ENCODE data around the gene ZNF738.

ZNF738 gene

DNA sequence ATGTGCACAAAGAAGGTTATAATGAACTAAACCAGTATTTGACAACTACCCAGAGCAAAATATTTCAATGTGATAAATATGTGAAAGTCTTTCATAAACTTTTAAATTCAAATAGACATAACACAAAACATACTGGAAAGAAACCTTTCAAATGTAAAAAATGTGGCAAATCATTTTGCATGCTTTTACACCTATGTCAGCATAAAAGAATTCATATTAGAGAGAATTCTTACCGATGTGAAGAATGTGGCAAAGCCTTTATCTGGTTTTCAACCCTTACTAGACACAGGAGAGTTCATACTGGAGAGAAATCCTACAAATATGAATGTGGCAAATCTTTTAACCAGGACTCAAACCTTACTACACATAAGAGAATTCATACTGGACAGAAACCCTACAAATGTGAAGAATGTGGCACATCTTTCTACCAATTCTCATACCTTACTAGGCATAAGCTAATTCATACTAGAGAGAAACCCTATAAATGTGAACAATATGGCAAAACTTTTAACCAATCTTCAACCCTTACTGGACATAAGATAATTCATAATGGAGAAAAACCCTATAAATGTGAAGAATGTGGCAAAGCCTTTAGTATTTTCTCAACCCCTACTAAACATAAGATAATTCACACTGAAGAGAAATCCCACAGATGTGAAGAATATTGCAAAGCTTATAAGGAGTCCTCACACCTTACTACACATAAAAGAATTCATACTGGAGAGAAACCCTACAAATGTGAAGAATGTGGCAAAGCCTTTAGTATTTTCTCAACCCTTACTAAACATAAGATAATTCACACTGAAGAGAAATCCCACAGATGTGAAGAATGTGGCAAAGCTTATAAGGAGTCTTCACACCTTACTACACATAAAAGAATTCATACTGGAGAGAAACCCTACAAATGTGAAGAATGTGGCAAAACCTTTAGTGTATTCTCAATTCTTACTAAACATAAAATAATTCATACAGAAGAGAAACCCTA lies 64.5 kb downstream of the ZNF738 start:
- no peak for DNase-seq

Data from SIG-M5 (cell line).